ENCODE measurements around the gene CCPG1. TPM values are rescaled to one million over a fixed set of nuclear protein-coding genes. Genes with fewer than 3 reads are reported as not detected.

Gene CCPG1
- total RNA-seq, 1 experiment from 2014 or later: 8.5 TPM

GRCh38 chr15:55379095-55379494 lies 29.1 kb downstream of the CCPG1 start:
- Histone ChIP-seq H4K20me1 (ENCODE audit: insufficient read depth) (no peaks in the 10 kb centered on the region), H3K9me3 (ENCODE audit: control insufficient read depth in 1 of 2, insufficient read depth in 1 of 2, low read depth in 1 of 2, low read length in 2 of 2) (no peaks in the 10 kb centered on the region), H3K4me1 (ENCODE audit: control insufficient read depth in 1 of 2, insufficient read depth in 2 of 2, low read length in 2 of 2) (no peaks in the 10 kb centered on the region), H3K27me3 (ENCODE audit: insufficient read depth, low read length) (no peaks in the 10 kb centered on the region), H2AFZ (ENCODE audit: low read depth, low read length, poor library complexity, severe bottlenecking) (no peak overlapping the region), H3K9ac (ENCODE audit: low read length) (no peak overlapping the region), H3K4me2 (ENCODE audit: low read length) (no peak overlapping the region), H3K36me3 (ENCODE audit: control insufficient read depth in 1 of 2, insufficient read depth in 2 of 2, low read length in 2 of 2) (no peaks in the 10 kb centered on the region), H3K27ac (ENCODE audit: low read depth, low read length) (no peak overlapping the region), H3K4me3 (replicated peaks in 1 of 2; ENCODE audit: low read depth in 1 of 2, low read length in 2 of 2) (no peak overlapping the region), H3K9me2 (ENCODE audit: insufficient read depth) (no peaks in the 10 kb centered on the region), H3K79me2 (ENCODE audit: insufficient read depth, low read length) (no peaks in the 10 kb centered on the region)
- ChIA-PET POLR2A (no interaction called here), RAD21 (ENCODE audit: low non-redundant PET in 1 of 2, low total read pairs in 2 of 2, uncharacterized antibody in 2 of 2, unreplicated experiment in 2 of 2) (no interaction called here), CTCF (no interaction called here)
- ATAC-seq (no peak), DNase-seq (ENCODE audit: low read depth, low spot score) (no peak)
- intact Hi-C loops (cut with micrococcal nuclease): no loop called here
- TF ChIP-seq SIN3A (IDR thresholded peaks at IDR 0.05; ENCODE audit: low read depth) (no peak), YY1 (IDR thresholded peaks at IDR 0.05; ENCODE audit: extremely low read depth, insufficient replicate concordance, low read depth, low read length) (no peak), SP1 (IDR thresholded peaks at IDR 0.05; ENCODE audit: low read depth) (no peak)
- no TSS peak for BruUV-seq (replicated peaks)

DNA sequence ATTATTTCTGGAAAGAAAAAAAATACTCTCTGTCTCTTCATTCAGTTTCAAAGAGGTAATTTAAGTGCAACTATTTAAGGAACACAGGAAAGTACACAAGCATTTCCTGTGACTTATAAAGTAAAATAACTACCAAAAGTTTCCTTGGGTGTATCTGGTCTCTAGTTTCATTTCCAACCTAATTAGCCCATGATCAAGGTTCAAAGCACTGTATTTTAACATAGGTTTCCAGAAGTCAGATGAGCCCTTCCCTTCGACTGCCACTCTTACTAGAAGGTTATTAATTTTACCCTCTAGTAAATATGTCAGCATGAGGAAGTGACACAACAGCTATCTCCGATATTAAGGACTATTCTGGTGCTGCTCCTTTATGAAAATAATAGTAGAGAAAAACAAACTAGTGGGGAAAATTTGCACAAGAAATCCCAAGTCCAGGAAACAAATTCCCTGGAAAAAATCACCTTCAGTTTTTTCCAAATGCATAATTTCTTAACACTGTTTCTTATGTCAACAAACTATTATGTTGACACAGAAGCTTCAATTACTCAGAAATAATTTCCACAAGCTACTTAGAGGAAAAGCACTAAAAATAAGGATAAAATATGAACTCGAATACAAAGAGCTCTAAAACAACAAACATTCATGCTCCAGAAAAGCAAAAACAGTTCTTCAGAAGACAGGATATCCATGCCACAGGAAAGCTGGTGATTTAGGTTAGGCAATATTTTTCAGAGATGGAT lies 35.3 kb downstream of the CCPG1 start:
- POLR2A ChIA-PET: no interaction called here
- H3K79me2 ChIP-seq (ENCODE audit: insufficient read depth, low read length): no peaks in the 10 kb centered on the region
- no peaks in the 10 kb centered on the region for H4K20me1 ChIP-seq (ENCODE audit: insufficient read depth)
- H3K27ac ChIP-seq (ENCODE audit: low read depth, low read length): no peak overlapping the region
- H3K9me3 ChIP-seq (ENCODE audit: control insufficient read depth in 1 of 2, insufficient read depth in 1 of 2, low read depth in 1 of 2, low read length in 2 of 2): no peaks in the 10 kb centered on the region
- no TSS peak for BruUV-seq (replicated peaks)
- CTCF ChIA-PET: interaction anchor here (1.3 kb wide), 1 partner anchor 35 kb away, joined by 3 read pairs; the partner anchor contains the start of genes CCPG1 and PIERCE2
- H3K36me3 ChIP-seq (ENCODE audit: control insufficient read depth in 1 of 2, insufficient read depth in 2 of 2, low read length in 2 of 2): 0 out of 4 replicates have a peak, but pooled peaks cover 0 to 2% of the 10 kb centered on the region in 2 experiments
- H3K4me2 ChIP-seq (ENCODE audit: low read length): no peak overlapping the region
- H3K9ac ChIP-seq (ENCODE audit: low read length): no peak overlapping the region
- no peak overlapping the region for H2AFZ ChIP-seq (ENCODE audit: low read depth, low read length, poor library complexity, severe bottlenecking)
- no peak overlapping the region for H3K4me3 ChIP-seq (replicated peaks in 1 of 2; ENCODE audit: low read depth in 1 of 2, low read length in 2 of 2)
- RAD21 ChIA-PET (ENCODE audit: low non-redundant PET in 1 of 2, low total read pairs in 2 of 2, uncharacterized antibody in 2 of 2, unreplicated experiment in 2 of 2): no interaction called here
- TF ChIP-seq EGR1 (IDR thresholded peaks at IDR 0.05; ENCODE audit: low read depth): no peak
- TF ChIP-seq, protein P1, sequence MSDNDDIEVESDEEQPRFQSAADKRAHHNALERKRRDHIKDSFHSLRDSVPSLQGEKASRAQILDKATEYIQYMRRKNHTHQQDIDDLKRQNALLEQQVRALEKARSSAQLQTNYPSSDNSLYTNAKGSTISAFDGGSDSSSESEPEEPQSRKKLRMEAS (IDR thresholded peaks at IDR 0.05): no peak
- no peak for DNase-seq (ENCODE audit: low read depth, low spot score)
- ATAC-seq: no peak
- intact Hi-C loops (cut with micrococcal nuclease): no loop called here
- no peaks in the 10 kb centered on the region for H3K27me3 ChIP-seq (ENCODE audit: insufficient read depth, low read length)
- H3K4me1 ChIP-seq (ENCODE audit: control insufficient read depth in 1 of 2, insufficient read depth in 2 of 2, low read length in 2 of 2): no peaks in the 10 kb centered on the region
- H3K9me2 ChIP-seq (ENCODE audit: insufficient read depth): no peaks in the 10 kb centered on the region
